Measurements from ENCODE around the gene COX6B2.

COX6B2 gene

GRCh38 chr19:55383279-55384130 lies 29.0 kb upstream of the COX6B2 start:
- peak; percentile 55 for DNase-seq

- DNase-seq, result no peak
Measured at GRCh38 chr19:55382522-55383054, 28.1 kb upstream of the COX6B2 start.

GRCh38 chr19:55382013-55382412 lies 27.5 kb upstream of the COX6B2 start:
- no peak for DNase-seq

- DNase-seq, result no peak
Measured at GRCh38 chr19:55379174-55379573, 24.7 kb upstream of the COX6B2 start.

GRCh38 chr19:55377356-55378131 lies 23.0 kb upstream of the COX6B2 start:
- no peak for DNase-seq

- DNase-seq, result no peak
Measured at GRCh38 chr19:55376241-55376933, 21.9 kb upstream of the COX6B2 start, which contains the start of gene TMEM190. Gene TMEM190, plus strand, starts transcription at chr19:55376826. Its CDS starts 28 bp downstream, at chr19:55376854.

GRCh38 chr19:55373993-55374757 lies 19.7 kb upstream of the COX6B2 start:
- DNase-seq, result no peak

- DNase-seq, result no peak
Measured at GRCh38 chr19:55373306-55373992, 18.9 kb upstream of the COX6B2 start.

- no peak for DNase-seq
Measured at GRCh38 chr19:55372316-55373081, 18.0 kb upstream of the COX6B2 start.

- DNase-seq, result no peak
Measured at GRCh38 chr19:55370305-55370988, 15.9 kb upstream of the COX6B2 start, which contains the start of gene IL11. Gene IL11, minus strand, starts transcription at chr19:55370463. Its CDS starts 153 bp downstream, at chr19:55370310.

- no peak for DNase-seq
Measured at GRCh38 chr19:55369653-55370304, 15.3 kb upstream of the COX6B2 start.

GRCh38 chr19:55368701-55369563 lies 14.4 kb upstream of the COX6B2 start:
- DNase-seq, result no peak

- DNase-seq, result no peak
Measured at GRCh38 chr19:55368106-55368505, 13.6 kb upstream of the COX6B2 start.

GRCh38 chr19:55366790-55367189 lies 12.3 kb upstream of the COX6B2 start:
- no peak for DNase-seq

- DNase-seq, result no peak
Measured at GRCh38 chr19:55365964-55366363, 11.4 kb upstream of the COX6B2 start.

- DNase-seq, result no peak
Measured at GRCh38 chr19:55365245-55365644, 10.7 kb upstream of the COX6B2 start.

- no peak for DNase-seq
Measured at GRCh38 chr19:55362990-55363716, 8.6 kb upstream of the COX6B2 start, which contains the start of gene GARIN5B. Gene GARIN5B, minus strand, starts transcription at chr19:55363260. Its CDS starts 194 bp downstream, at chr19:55363066.

All from NCI-H2029 (cell line).